Erythroblast (primary cell): ENCODE results near the gene TIMM8B.

Experiments used
- DNase-seq, 2 experiments: peaks; one replicate each; lab custom pipeline; 2025; lab: John Stamatoyannopoulos, UW
- GATA1 ChIP-seq: IDR thresholded peaks from 2 replicates; pipeline ENCODE4 v1.6.1; 2011; ENCODE audit warnings: low read depth, mild to moderate bottlenecking, control low read depth, low read length, moderate library complexity
- POLR2A ChIP-seq: IDR thresholded peaks from 2 replicates; pipeline ENCODE4 v1.6.1; 2011; ENCODE audit warnings: mild to moderate bottlenecking, low read length

TIMM8B gene, protein sequence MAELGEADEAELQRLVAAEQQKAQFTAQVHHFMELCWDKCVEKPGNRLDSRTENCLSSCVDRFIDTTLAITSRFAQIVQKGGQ

GRCh38 chr11:112086422-112087191 is at the start of gene TIMM8B, which contains the start of gene SDHD:
TSS of gene TIMM8B (minus strand) at chr11:112086756. CDS start at chr11:112086723, 33 bp downstream.
TSS of gene SDHD (plus strand) at chr11:112086873. CDS start at chr11:112086908, 35 bp downstream.
- DNase-seq, result peak; percentile 98 to 99
- TF ChIP-seq POLR2A (peak; percentile 93), GATA1 (no peak)

- no peak for DNase-seq
- TF ChIP-seq POLR2A, result no peak
- no peak for TF ChIP-seq GATA1
Measured at GRCh38 chr11:112134473-112134872, 47.9 kb upstream of the TIMM8B start.

GRCh38 chr11:112132737-112133136 is 46.2 kb upstream of the TIMM8B start:
- TF ChIP-seq GATA1 (no peak), POLR2A (no peak)
- no peak for DNase-seq

DNA sequence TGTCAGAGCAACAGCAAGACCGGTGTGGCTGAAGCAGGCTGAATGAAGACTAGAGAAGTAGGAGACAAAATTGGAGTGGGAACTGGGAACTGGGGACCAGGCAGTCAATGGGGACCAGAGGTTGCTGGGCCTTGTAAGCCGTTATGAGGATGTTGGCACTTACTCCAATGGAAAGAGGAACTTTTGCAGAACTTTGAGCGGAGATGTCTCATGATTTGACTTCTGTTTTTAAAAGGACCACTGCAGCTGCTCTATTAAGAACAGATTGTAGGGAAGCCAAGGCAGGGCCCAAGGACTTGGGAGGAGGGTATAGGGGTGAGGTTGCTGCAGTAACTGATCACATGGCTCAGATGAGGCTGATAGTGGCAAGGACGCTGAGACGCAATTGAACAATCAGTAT is 43.1 kb upstream of the TIMM8B start:
- no peak for TF ChIP-seq POLR2A
- TF ChIP-seq GATA1, result no peak
- no peak for DNase-seq

- no peak for TF ChIP-seq GATA1
- DNase-seq, result no peak
Measured at GRCh38 chr11:112128483-112129121, 42.0 kb upstream of the TIMM8B start.

GRCh38 chr11:112127056-112127455 is 40.5 kb upstream of the TIMM8B start:
- no peak for DNase-seq
- no peak for TF ChIP-seq GATA1
- no peak for TF ChIP-seq POLR2A

- TF ChIP-seq POLR2A (no peak), GATA1 (no peak)
- no peak for DNase-seq
Measured at GRCh38 chr11:112123129-112123528, 36.6 kb upstream of the TIMM8B start.

DNA sequence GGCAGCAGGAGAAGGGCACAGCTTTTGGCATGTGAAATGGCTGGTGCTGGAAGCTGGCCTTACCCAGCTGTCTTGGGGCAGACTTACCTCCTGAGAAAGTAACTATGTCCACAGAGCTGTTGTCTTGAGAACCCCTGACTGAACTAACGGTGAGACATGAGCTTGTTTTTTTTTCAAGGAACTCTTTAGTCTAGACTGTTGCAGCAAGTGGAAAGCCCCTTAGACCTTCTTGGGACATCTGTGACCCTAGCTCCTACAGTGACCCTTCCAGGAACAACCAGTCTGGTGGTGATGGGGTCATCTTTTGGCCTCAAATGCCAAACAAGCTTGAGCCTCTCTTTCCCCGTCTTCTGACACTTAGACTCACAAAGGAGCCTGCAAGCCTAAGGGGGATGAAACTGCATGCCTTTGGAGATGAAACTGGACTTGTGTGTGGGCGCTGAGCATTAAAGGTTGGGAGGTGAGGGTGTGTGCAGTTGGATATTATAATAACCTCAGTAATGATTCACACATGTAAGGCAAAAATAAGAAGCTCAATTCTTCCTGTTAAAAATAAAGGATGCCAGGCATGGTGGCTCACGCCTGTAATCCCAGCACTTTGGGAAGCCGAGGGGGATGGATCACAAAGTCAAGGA is 35.5 kb upstream of the TIMM8B start:
- TF ChIP-seq GATA1 (no peak), POLR2A (no peak)
- DNase-seq, result no peak

DNA sequence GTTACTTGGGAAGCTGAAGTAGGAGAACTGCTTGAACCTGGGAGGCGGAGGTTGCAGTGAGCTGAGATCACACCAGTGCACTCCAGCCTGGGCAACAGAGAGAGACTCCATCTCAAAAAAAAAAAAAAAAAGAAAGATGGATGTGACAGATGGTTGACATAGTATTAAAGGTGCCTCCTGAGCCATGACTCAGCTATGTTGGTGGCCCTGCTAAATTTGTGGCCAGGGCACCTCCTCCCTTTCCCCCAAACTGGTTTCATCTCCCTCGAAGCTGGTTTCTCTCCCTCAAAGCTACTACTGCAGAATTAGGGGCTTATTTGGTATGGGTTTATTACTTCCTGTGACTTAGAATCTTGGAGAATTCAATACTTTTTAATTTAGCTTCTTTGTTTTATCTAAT is 31.6 kb upstream of the TIMM8B start:
- DNase-seq, result no peak
- no peak for TF ChIP-seq GATA1
- TF ChIP-seq POLR2A, result no peak

DNA sequence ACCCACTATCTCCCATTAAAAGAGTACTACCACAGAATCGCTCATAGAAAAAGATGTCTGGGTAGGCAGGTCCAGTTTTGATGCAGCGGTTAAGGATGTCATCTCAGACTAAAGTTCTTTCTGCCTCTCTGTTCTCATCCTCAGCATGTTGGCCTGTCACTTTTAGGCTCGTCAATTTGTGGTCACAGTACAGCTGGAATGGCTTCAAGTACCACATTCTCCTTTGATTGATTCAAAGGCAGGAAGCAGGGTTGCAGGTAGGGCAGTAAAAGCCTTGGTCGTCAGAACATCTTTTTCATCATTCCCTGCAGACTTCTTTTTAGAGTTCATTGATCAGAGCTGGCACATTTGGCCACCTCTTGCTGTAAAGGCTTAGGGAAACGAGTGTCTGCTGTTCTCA is 28.8 kb upstream of the TIMM8B start:
- TF ChIP-seq GATA1, result no peak
- no peak for TF ChIP-seq POLR2A
- no peak for DNase-seq

DNA sequence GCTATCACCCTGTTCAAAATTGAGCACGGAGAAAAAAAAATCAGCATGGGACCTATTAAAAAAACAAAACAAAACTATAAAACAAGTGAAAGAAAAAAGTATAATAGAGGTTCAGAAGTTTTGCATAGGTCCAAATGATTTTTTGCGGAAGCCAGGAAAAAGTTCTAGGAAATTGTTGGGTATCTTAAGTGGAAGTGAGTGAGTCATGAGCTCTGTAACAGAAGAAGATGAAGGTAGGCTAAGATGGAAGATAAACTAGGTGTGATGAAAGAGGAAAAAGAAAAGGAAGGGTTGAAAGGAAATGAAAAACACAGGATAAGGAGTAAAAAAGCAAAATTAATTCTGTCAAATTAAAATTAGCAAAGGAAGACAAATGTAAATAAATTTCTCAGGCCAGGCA is 27.9 kb upstream of the TIMM8B start:
- TF ChIP-seq GATA1, result no peak
- TF ChIP-seq POLR2A, result no peak
- DNase-seq, result no peak

- DNase-seq, result peak; percentile 50 to 54
- no peak for TF ChIP-seq GATA1
- TF ChIP-seq POLR2A, result no peak
Measured at GRCh38 chr11:112113539-112114457, 27.2 kb upstream of the TIMM8B start.

DNA sequence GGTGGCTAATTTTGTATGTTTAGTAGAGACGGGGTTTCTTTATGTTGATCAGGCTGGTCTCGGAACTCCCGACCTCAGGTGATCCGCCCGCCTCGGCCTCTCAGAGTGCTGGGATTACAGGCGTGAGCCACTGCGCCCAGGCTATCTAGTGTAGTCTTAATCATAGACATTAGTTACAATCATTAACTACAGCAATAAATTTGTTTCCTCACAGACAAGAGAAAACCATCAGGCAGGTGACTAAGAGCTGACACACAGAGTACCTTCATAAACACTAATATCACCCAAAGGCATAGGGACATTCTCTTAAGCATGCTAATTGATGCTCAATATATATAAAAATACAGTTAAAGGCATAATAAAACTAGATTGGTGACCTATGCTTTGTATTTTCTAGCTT is 19.5 kb upstream of the TIMM8B start:
- no peak for DNase-seq
- TF ChIP-seq GATA1 (no peak), POLR2A (no peak)
